Panc1 (cell line): Measurements from ENCODE around the gene USP24. TPM values are rescaled to one million over a fixed set of nuclear protein-coding genes. Genes with fewer than 3 reads are reported as not detected.
"Not testable (repeated sequence)": the region's sequence is repeated elsewhere in the genome, so short reads cannot be mapped to it uniquely, and the experiment has no call there.

Source experiments
- ATAC-seq: fragments of 200-7000 bp; cut with Tn5 transposase; 2 replicates; pipeline ENCODE4 v1.9.1; 2020; ENCODE audit warnings: mild to moderate bottlenecking, moderate library complexity
- BruUV-seq: library from RNA; stranded (reverse); fragments of 400-500 nt; replicated peaks from 2 replicates; lab custom pipeline; 2021; lab: Mats Ljungman, UMichigan
- CTCF ChIA-PET: fragments of 300-600 bp; sonication (Branson Sonifier 250); formaldehyde crosslinking; loops from one replicate; lab custom pipeline; 2022; ENCODE audit warnings: antibody characterized with exemption; lab: Charles Lee
- POLR2A ChIA-PET: fragments of 300-600 bp; sonication (Branson Sonifier 250); formaldehyde crosslinking; loops from one replicate; lab custom pipeline; 2022; ENCODE audit warnings: antibody characterized with exemption; lab: Charles Lee
- DNase-seq: peaks from one replicate; pipeline ENCODE4 v3.0.0-alpha.2; 2010; ENCODE audit warnings: low read depth, low spot score
- H3K27ac ChIP-seq: 2 replicates; pipeline ENCODE4 v1.5.1; 2011; ENCODE audit warnings: mild to moderate bottlenecking, low read length, inconsistent platforms
- H3K27me3 ChIP-seq: fragments of 200-500 bp; sonication (Bioruptor generic); 2 replicates; pipeline ENCODE4 v1.6.0; 2014; ENCODE audit warnings: low read length, inconsistent platforms; ENCODE audit not compliant: control insufficient read depth, insufficient read depth
- H3K36me3 ChIP-seq: fragments of 200-500 bp; sonication (Bioruptor generic); 2 replicates; pipeline ENCODE4 v1.5.1; 2014; ENCODE audit warnings: inconsistent platforms, mild to moderate bottlenecking, low read length, moderate library complexity; ENCODE audit not compliant: control insufficient read depth, insufficient read depth
- H3K4me1 ChIP-seq: 2 replicates; pipeline ENCODE4 v1.5.1; 2011; ENCODE audit warnings: inconsistent platforms, mild to moderate bottlenecking, low read length, moderate library complexity; ENCODE audit not compliant: control insufficient read depth, insufficient read depth
- H3K4me3 ChIP-seq, 2 experiments: 2 replicates each; pipeline ENCODE4 v1.5.1; 2011 to 2012; ENCODE audit warnings: low read depth in 2 of 2, low read length in 2 of 2, mild to moderate bottlenecking in 2 of 2, inconsistent platforms in 1 of 2, moderate library complexity in 1 of 2
- H3K9me3 ChIP-seq: fragments of 200-500 bp; sonication (Bioruptor generic); 2 replicates; pipeline ENCODE4 v1.5.1; 2014; ENCODE audit warnings: low read depth, mild to moderate bottlenecking, inconsistent platforms, low read length, moderate library complexity; ENCODE audit not compliant: control insufficient read depth, insufficient read depth
- CTCF ChIP-seq: fragments of 450-650 bp; IDR thresholded peaks from 2 replicates; pipeline ENCODE4 v1.5.1; 2017; ENCODE audit warnings: mild to moderate bottlenecking
- POLR2AphosphoS5 ChIP-seq: IDR thresholded peaks from 2 replicates; pipeline ENCODE4 v1.6.1; 2012; ENCODE audit warnings: mild to moderate bottlenecking, low read depth, low read length, moderate library complexity
- SIN3A ChIP-seq: IDR thresholded peaks from 2 replicates; pipeline ENCODE4 v1.6.1; 2012; ENCODE audit warnings: low read depth, mild to moderate bottlenecking, low read length, moderate library complexity, borderline replicate concordance; ENCODE audit not compliant: insufficient read depth
- TCF7L2 ChIP-seq: IDR thresholded peaks from 2 replicates; pipeline ENCODE4 v1.6.1; 2011; ENCODE audit warnings: mild to moderate bottlenecking, low read depth, low read length, inconsistent platforms
- in situ Hi-C: cut with HindIII; loops from 2 replicates; pipeline ENCODE4 v1.10.0; 2016; ENCODE audit warnings: low sequenced_read_pairs, low pct_unique_long_range_greater_than_20kb
- intact Hi-C: fragments of 100-400 bp; cut with micrococcal nuclease; formaldehyde crosslinking; loops from one replicate; pipeline ENCODE4 v1.10.0; 2022; ENCODE audit not compliant: unreplicated experiment
- total RNA-seq: library from RNA; stranded (reverse); gene quantifications from one replicate; pipeline ENCODE4 v1.2.1, GENCODE V29; 2021; ENCODE audit not compliant: unreplicated experiment
- TF ChIP-seq, protein P1 (sequence below), 2 experiments: IDR thresholded peaks; 2 replicates each; pipeline ENCODE4 v1.6.1; 2011 to 2012; ENCODE audit warnings: low read depth in 2 of 2, control low read depth in 1 of 2, low read length in 1 of 2, mild to moderate bottlenecking in 1 of 2, moderate library complexity in 1 of 2; ENCODE audit not compliant: insufficient read depth in 1 of 2

USP24 gene
- total RNA-seq, 1 experiment from 2014 or later: 52.2 TPM

DNA sequence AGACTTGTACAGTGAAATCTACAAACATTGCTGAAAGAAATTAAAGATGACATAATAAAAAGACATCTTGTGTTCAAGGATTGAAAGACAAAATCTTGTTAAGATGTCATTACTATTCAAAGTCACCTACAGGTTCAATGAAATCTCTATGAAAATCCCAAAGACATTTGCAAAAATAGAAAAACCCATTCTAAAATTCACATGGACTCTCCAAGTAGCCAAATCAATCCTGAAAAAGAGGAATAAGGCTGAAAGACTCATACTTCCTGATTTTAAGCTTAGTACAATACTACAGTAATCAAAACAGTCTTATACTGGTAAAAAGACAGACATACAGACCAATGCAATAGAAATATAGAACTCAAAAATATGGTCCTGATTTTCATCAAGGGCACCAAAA is 97.2 kb downstream of the USP24 start:
- Histone ChIP-seq H3K36me3 (peaks cover 18% of the 10 kb centered on the region; the same call in 1 of the 2 replicates), H3K4me1 (no peaks in the 10 kb centered on the region), H3K4me3 (no peak overlapping the region), H3K27me3 (no peaks in the 10 kb centered on the region), H3K27ac (no peak overlapping the region), H3K9me3 (no peaks in the 10 kb centered on the region)
- intact Hi-C loops (no loop called here), in situ Hi-C loops (no loop called here)
- BruUV-seq: no TSS peak
- no peak for ATAC-seq
- ChIA-PET CTCF (no interaction called here), POLR2A (no interaction called here)
- no peak for DNase-seq
- TF ChIP-seq, protein P1, sequence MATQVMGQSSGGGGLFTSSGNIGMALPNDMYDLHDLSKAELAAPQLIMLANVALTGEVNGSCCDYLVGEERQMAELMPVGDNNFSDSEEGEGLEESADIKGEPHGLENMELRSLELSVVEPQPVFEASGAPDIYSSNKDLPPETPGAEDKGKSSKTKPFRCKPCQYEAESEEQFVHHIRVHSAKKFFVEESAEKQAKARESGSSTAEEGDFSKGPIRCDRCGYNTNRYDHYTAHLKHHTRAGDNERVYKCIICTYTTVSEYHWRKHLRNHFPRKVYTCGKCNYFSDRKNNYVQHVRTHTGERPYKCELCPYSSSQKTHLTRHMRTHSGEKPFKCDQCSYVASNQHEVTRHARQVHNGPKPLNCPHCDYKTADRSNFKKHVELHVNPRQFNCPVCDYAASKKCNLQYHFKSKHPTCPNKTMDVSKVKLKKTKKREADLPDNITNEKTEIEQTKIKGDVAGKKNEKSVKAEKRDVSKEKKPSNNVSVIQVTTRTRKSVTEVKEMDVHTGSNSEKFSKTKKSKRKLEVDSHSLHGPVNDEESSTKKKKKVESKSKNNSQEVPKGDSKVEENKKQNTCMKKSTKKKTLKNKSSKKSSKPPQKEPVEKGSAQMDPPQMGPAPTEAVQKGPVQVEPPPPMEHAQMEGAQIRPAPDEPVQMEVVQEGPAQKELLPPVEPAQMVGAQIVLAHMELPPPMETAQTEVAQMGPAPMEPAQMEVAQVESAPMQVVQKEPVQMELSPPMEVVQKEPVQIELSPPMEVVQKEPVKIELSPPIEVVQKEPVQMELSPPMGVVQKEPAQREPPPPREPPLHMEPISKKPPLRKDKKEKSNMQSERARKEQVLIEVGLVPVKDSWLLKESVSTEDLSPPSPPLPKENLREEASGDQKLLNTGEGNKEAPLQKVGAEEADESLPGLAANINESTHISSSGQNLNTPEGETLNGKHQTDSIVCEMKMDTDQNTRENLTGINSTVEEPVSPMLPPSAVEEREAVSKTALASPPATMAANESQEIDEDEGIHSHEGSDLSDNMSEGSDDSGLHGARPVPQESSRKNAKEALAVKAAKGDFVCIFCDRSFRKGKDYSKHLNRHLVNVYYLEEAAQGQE (IDR thresholded peaks at IDR 0.05; ENCODE audit: insufficient read depth in 1 of 2, low read depth in 2 of 2, low read length in 1 of 2): no peak
- TF ChIP-seq SIN3A: no peak
- no peak for TF ChIP-seq CTCF
- no peak for TF ChIP-seq POLR2AphosphoS5
- no peak for TF ChIP-seq TCF7L2

- POLR2A ChIA-PET, in situ Hi-C loops, DNase-seq, BruUV-seq, H3K4me3 ChIP-seq, H3K9me3 ChIP-seq, intact Hi-C loops, H3K27ac ChIP-seq, H3K4me1 ChIP-seq, CTCF ChIA-PET, H3K27me3 ChIP-seq, ATAC-seq: not testable (repeated sequence)
- H3K36me3 ChIP-seq: peaks cover 46% of the 10 kb centered on the region
Observed at GRCh38 chr1:55109005-55109404, 106.2 kb downstream of the USP24 start.

DNA sequence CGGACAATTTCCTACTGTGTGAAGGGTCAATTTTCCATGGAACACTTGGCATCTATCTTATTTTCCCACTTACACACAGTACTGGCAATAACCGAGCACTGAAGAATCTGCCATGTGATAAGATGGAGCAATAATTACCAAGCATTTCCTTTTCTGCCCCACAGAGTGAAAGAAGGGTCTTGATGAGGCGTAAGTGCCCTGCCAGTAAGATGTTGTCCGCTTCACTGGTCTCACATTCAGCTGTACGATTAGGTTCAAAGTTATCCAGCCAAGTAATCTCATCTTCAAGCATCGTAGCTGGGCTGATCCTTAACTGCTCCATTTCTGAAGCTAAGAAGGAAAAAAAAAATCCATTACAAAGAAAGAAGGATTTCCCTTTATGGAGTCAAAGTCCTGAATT is 108.1 kb downstream of the USP24 start:
- in situ Hi-C loops: no loop called here
- Histone ChIP-seq H3K9me3 (no peaks in the 10 kb centered on the region), H3K4me1 (no peaks in the 10 kb centered on the region), H3K27ac (no peak overlapping the region), H3K27me3 (no peaks in the 10 kb centered on the region), H3K36me3 (peaks cover 64% of the 10 kb centered on the region), H3K4me3 (no peak overlapping the region)
- POLR2A ChIA-PET: no interaction called here
- ATAC-seq (no peak), DNase-seq (no peak)
- CTCF ChIA-PET: no interaction called here
- intact Hi-C loops: no loop called here
- TF ChIP-seq, protein P1 (IDR thresholded peaks at IDR 0.05; ENCODE audit: insufficient read depth in 1 of 2, low read depth in 2 of 2, low read length in 1 of 2): no peak
- TF ChIP-seq POLR2AphosphoS5 (no peak), TCF7L2 (no peak), CTCF (no peak), SIN3A (no peak)
- no TSS peak for BruUV-seq
